Activated T-helper 17 cell treated with anti-CD3 and anti-CD28 coated beads, Interleukin-2, amount 50 U/mL, for 72 hours (primary cell): ENCODE data around the gene LDLRAP1. TPM values are rescaled to one million over a fixed set of nuclear protein-coding genes. Genes with fewer than 3 reads are reported as not detected.
A peak's percentile ranks its signal among the peaks of the same experiment; 100 is the strongest.

Source experiments
- ATAC-seq: fragments of 150-1000 bp; cut with Tn5 transposase; replicated peaks from 2 replicates; pipeline ENCODE4 v1.10.0; 2021; ENCODE audit warnings: mild to moderate bottlenecking, moderate library complexity
- H3K27ac Mint-ChIP-seq: one replicate; pipeline ENCODE4 v1.8.0; 2022; ENCODE audit warnings: mixed read lengths
- H3K27me3 Mint-ChIP-seq: one replicate; pipeline ENCODE4 v1.8.0; 2022; ENCODE audit warnings: mixed read lengths
- H3K36me3 Mint-ChIP-seq: one replicate; pipeline ENCODE4 v1.8.0; 2022; ENCODE audit warnings: low read depth, mild to moderate bottlenecking, mixed read lengths
- H3K4me1 Mint-ChIP-seq: one replicate; pipeline ENCODE4 v1.8.0; 2022; ENCODE audit warnings: mixed read lengths
- H3K4me3 Mint-ChIP-seq: one replicate; pipeline ENCODE4 v1.8.0; 2022; ENCODE audit warnings: mild to moderate bottlenecking, mixed read lengths
- H3K9me3 Mint-ChIP-seq: one replicate; pipeline ENCODE4 v1.8.0; 2022; ENCODE audit warnings: mixed read lengths
- total RNA-seq, 2 donors: library from RNA; stranded (reverse); gene quantifications; one replicate each; pipeline ENCODE4 v1.2.3, GENCODE V29; 2022

LDLRAP1 gene
- total RNA-seq, 2 donors from 2014 or later, result 6.7 to 10.3 TPM

- ATAC-seq, result no peak
- Mint-ChIP-seq H3K9me3 (no peaks in the 10 kb centered on the region), H3K4me1 (no peaks in the 10 kb centered on the region), H3K4me3 (no peak overlapping the region), H3K36me3 (no peaks in the 10 kb centered on the region), H3K27me3 (no peaks in the 10 kb centered on the region), H3K27ac (no peak overlapping the region)
These were observed 13.0 kb upstream of the LDLRAP1 start for GRCh38 chr1:25530186-25531081.

- Mint-ChIP-seq H3K4me1 (no peaks in the 10 kb centered on the region), H3K9me3 (no peaks in the 10 kb centered on the region), H3K36me3 (no peaks in the 10 kb centered on the region), H3K4me3 (no peak overlapping the region), H3K27ac (no peak overlapping the region), H3K27me3 (no peaks in the 10 kb centered on the region)
- ATAC-seq, result no peak
These were observed 12.3 kb upstream of the LDLRAP1 start for GRCh38 chr1:25531082-25531461.

GRCh38 chr1:25532970-25533369 lies 10.4 kb upstream of the LDLRAP1 start:
- Mint-ChIP-seq H3K9me3 (no peaks in the 10 kb centered on the region), H3K4me1 (no peaks in the 10 kb centered on the region), H3K4me3 (no peak overlapping the region)

GRCh38 chr1:25533775-25534409 lies 9.5 kb upstream of the LDLRAP1 start:
- no peak for ATAC-seq
- no peaks in the 10 kb centered on the region for H3K4me1 Mint-ChIP-seq
- no peak overlapping the region for H3K4me3 Mint-ChIP-seq
- no peaks in the 10 kb centered on the region for H3K36me3 Mint-ChIP-seq
- H3K9me3 Mint-ChIP-seq, result no peaks in the 10 kb centered on the region
- H3K27me3 Mint-ChIP-seq, result no peaks in the 10 kb centered on the region
- H3K27ac Mint-ChIP-seq, result no peak overlapping the region

More at GRCh38 chr1:25532970-25533369, 10.4 kb upstream of the LDLRAP1 start:
- Mint-ChIP-seq H3K27me3 (no peaks in the 10 kb centered on the region), H3K36me3 (no peaks in the 10 kb centered on the region), H3K27ac (no peak overlapping the region)
- ATAC-seq, result no peak

GRCh38 chr1:25534410-25534788 lies 9.0 kb upstream of the LDLRAP1 start:
- ATAC-seq, result no peak
- H3K27ac Mint-ChIP-seq, result no peak overlapping the region
- no peaks in the 10 kb centered on the region for H3K27me3 Mint-ChIP-seq
- no peak overlapping the region for H3K4me3 Mint-ChIP-seq
- no peaks in the 10 kb centered on the region for H3K9me3 Mint-ChIP-seq
- H3K36me3 Mint-ChIP-seq, result no peaks in the 10 kb centered on the region
- no peaks in the 10 kb centered on the region for H3K4me1 Mint-ChIP-seq

GRCh38 chr1:25536124-25536523 lies 7.3 kb upstream of the LDLRAP1 start:
- Mint-ChIP-seq H3K27ac (no peak overlapping the region), H3K4me1 (no peaks in the 10 kb centered on the region), H3K9me3 (no peaks in the 10 kb centered on the region), H3K27me3 (no peaks in the 10 kb centered on the region), H3K4me3 (no peak overlapping the region), H3K36me3 (no peaks in the 10 kb centered on the region)
- ATAC-seq, result no peak

GRCh38 chr1:25537153-25537831 lies 6.1 kb upstream of the LDLRAP1 start:
- no peaks in the 10 kb centered on the region for H3K4me1 Mint-ChIP-seq
- H3K4me3 Mint-ChIP-seq, result no peak overlapping the region
- no peak for ATAC-seq
- H3K27ac Mint-ChIP-seq, result peak overlapping the region; percentile 17
- H3K9me3 Mint-ChIP-seq, result no peaks in the 10 kb centered on the region
- H3K27me3 Mint-ChIP-seq, result no peaks in the 10 kb centered on the region
- no peaks in the 10 kb centered on the region for H3K36me3 Mint-ChIP-seq

- Mint-ChIP-seq H3K27ac (no peak overlapping the region), H3K4me3 (no peak overlapping the region), H3K9me3 (no peaks in the 10 kb centered on the region), H3K27me3 (no peaks in the 10 kb centered on the region), H3K4me1 (no peaks in the 10 kb centered on the region), H3K36me3 (no peaks in the 10 kb centered on the region)
- ATAC-seq, result no peak
These were observed 5.1 kb upstream of the LDLRAP1 start for GRCh38 chr1:25538191-25538767.

- ATAC-seq, result no peak
- Mint-ChIP-seq H3K27ac (no peak overlapping the region), H3K4me3 (no peak overlapping the region), H3K36me3 (no peaks in the 10 kb centered on the region), H3K9me3 (no peaks in the 10 kb centered on the region), H3K27me3 (no peaks in the 10 kb centered on the region), H3K4me1 (peaks cover 5% of the 10 kb centered on the region)
These were observed 2.6 kb upstream of the LDLRAP1 start for GRCh38 chr1:25540750-25541342.

- Mint-ChIP-seq H3K4me1 (peaks cover 6% of the 10 kb centered on the region), H3K4me3 (no peak overlapping the region), H3K27me3 (no peaks in the 10 kb centered on the region), H3K36me3 (no peaks in the 10 kb centered on the region), H3K27ac (no peak overlapping the region), H3K9me3 (no peaks in the 10 kb centered on the region)
- no peak for ATAC-seq
These were observed 2.0 kb upstream of the LDLRAP1 start for GRCh38 chr1:25541425-25541824.

GRCh38 chr1:25541889-25542658 lies 1.3 kb upstream of the LDLRAP1 start:
- no peaks in the 10 kb centered on the region for H3K27me3 Mint-ChIP-seq

GRCh38 chr1:25543005-25543424 lies 391 bp upstream of the LDLRAP1 start:
- Mint-ChIP-seq H3K4me1 (peaks cover 6% of the 10 kb centered on the region), H3K4me3 (peak overlapping the region; percentile 54), H3K27me3 (no peaks in the 10 kb centered on the region), H3K36me3 (no peaks in the 10 kb centered on the region), H3K27ac (peak overlapping the region; percentile 17), H3K9me3 (no peaks in the 10 kb centered on the region)
- peak; percentile 5 for ATAC-seq

More at GRCh38 chr1:25541889-25542658, 1.3 kb upstream of the LDLRAP1 start:
- Mint-ChIP-seq H3K9me3 (no peaks in the 10 kb centered on the region), H3K4me3 (peak overlapping the region; percentile 54), H3K27ac (no peak overlapping the region), H3K4me1 (peaks cover 6% of the 10 kb centered on the region), H3K36me3 (no peaks in the 10 kb centered on the region)
- no peak for ATAC-seq

GRCh38 chr1:25544243-25544764 lies 898 bp downstream of the LDLRAP1 start:
- no peak for ATAC-seq
- no peaks in the 10 kb centered on the region for H3K27me3 Mint-ChIP-seq
- peak overlapping the region; percentile 52 for H3K27ac Mint-ChIP-seq
- no peaks in the 10 kb centered on the region for H3K9me3 Mint-ChIP-seq
- H3K36me3 Mint-ChIP-seq, result no peaks in the 10 kb centered on the region
- peak overlapping the region; percentile 81 for H3K4me3 Mint-ChIP-seq
- H3K4me1 Mint-ChIP-seq, result peaks cover 6% of the 10 kb centered on the region
